Karpas-422 (cell line): ENCODE data around the gene LTO1. TPM values are rescaled to one million over a fixed set of nuclear protein-coding genes. Genes with fewer than 3 reads are reported as not detected.

ENCODE experiments used
- DNase-seq: peaks from one replicate; pipeline ENCODE4 v3.0.0-alpha.2; 2015
- H2AFZ ChIP-seq: fragments of 200-600 bp; sonication (generic); 2 replicates; pipeline ENCODE4 v1.6.1; 2014; ENCODE audit warnings: antibody characterized with exemption, low read length, mixed read lengths
- H3K27ac ChIP-seq: fragments of 200-600 bp; sonication (generic); 2 replicates; pipeline ENCODE4 v1.5.1; 2014; ENCODE audit warnings: mild to moderate bottlenecking, low read length, moderate library complexity
- H3K27me3 ChIP-seq: fragments of 200-600 bp; sonication (generic); 2 replicates; pipeline ENCODE4 v1.6.1; 2014; ENCODE audit warnings: low read length, mixed read lengths
- H3K36me3 ChIP-seq: fragments of 200-600 bp; sonication (generic); 2 replicates; pipeline ENCODE4 v1.6.1; 2014; ENCODE audit warnings: low read length, mixed read lengths; ENCODE audit not compliant: insufficient read depth
- H3K4me1 ChIP-seq: fragments of 200-600 bp; sonication (generic); 2 replicates; pipeline ENCODE4 v1.6.1; 2014; ENCODE audit warnings: mild to moderate bottlenecking, low read length, mixed read lengths
- H3K4me2 ChIP-seq: fragments of 200-600 bp; sonication (generic); 2 replicates; pipeline ENCODE4 v1.6.1; 2014; ENCODE audit warnings: low read length, low read depth, mild to moderate bottlenecking; ENCODE audit not compliant: poor library complexity, severe bottlenecking
- H3K4me3 ChIP-seq: fragments of 200-600 bp; sonication (generic); 2 replicates; pipeline ENCODE4 v1.5.1; 2014; ENCODE audit warnings: mild to moderate bottlenecking, antibody characterized with exemption, low read length, mixed read lengths
- H3K79me2 ChIP-seq: fragments of 200-600 bp; sonication (generic); 2 replicates; pipeline ENCODE4 v1.6.1; 2014; ENCODE audit warnings: mild to moderate bottlenecking, low read length, mixed read lengths
- H3K9ac ChIP-seq: fragments of 200-600 bp; sonication (generic); 2 replicates; pipeline ENCODE4 v1.6.0; 2014; ENCODE audit warnings: low read length
- H3K9me2 ChIP-seq: fragments of 200-600 bp; sonication (generic), shearing (Covaris generic); replicated peaks from 2 replicates; pipeline ENCODE4 v1.6.0; 2014; ENCODE audit warnings: mild to moderate bottlenecking, low read length, moderate library complexity; ENCODE audit not compliant: insufficient read depth
- H3K9me3 ChIP-seq: fragments of 300-700, 200-600 bp; sonication (generic); 2 replicates; pipeline ENCODE4 v1.6.1; 2014; ENCODE audit warnings: low read length, mixed read lengths
- H4K20me1 ChIP-seq: fragments of 200-600 bp; sonication (generic); 2 replicates; pipeline ENCODE4 v1.6.1; 2014; ENCODE audit warnings: mild to moderate bottlenecking, antibody characterized with exemption, low read length, low read depth; ENCODE audit not compliant: insufficient read depth
- total RNA-seq: library from RNA; depleted of rRNA; stranded (reverse); fragments of >200 nt; shearing (Covaris generic); gene quantifications from 2 replicates; pipeline ENCODE4 v1.2.3, GENCODE V29; 2014; ENCODE audit warnings: low replicate concordance

Gene LTO1
- total RNA-seq, 1 experiment from 2014 or later: 26.2 TPM

- H3K4me1 ChIP-seq: peaks cover 10% of the 10 kb centered on the region
- no peaks in the 10 kb centered on the region for H3K9me2 ChIP-seq
- no peak overlapping the region for H3K9ac ChIP-seq
- H3K4me3 ChIP-seq: no peak overlapping the region
- peaks cover 3% of the 10 kb centered on the region; the same call in 1 of the 2 replicates for H4K20me1 ChIP-seq
- H2AFZ ChIP-seq: no peak overlapping the region
- H3K79me2 ChIP-seq: no peaks in the 10 kb centered on the region
- no peaks in the 10 kb centered on the region for H3K27me3 ChIP-seq
- no peak for DNase-seq
- no peak overlapping the region for H3K4me2 ChIP-seq
- no peaks in the 10 kb centered on the region for H3K9me3 ChIP-seq
- no peaks in the 10 kb centered on the region for H3K36me3 ChIP-seq
- H3K27ac ChIP-seq: no peak overlapping the region
Measured at GRCh38 chr11:69703453-69703767, 28.3 kb upstream of the LTO1 start.

GRCh38 chr11:69702769-69703452 lies 27.8 kb upstream of the LTO1 start:
- Histone ChIP-seq H3K4me1 (peaks cover 10% of the 10 kb centered on the region), H3K27ac (no peak overlapping the region), H3K27me3 (no peaks in the 10 kb centered on the region), H3K4me2 (no peak overlapping the region), H3K36me3 (no peaks in the 10 kb centered on the region), H3K9me3 (no peaks in the 10 kb centered on the region), H3K9me2 (no peaks in the 10 kb centered on the region), H3K4me3 (no peak overlapping the region), H4K20me1 (peaks cover 3% of the 10 kb centered on the region; the same call in 1 of the 2 replicates), H2AFZ (no peak overlapping the region), H3K79me2 (no peaks in the 10 kb centered on the region), H3K9ac (no peak overlapping the region)
- no peak for DNase-seq

- Histone ChIP-seq H3K79me2 (no peaks in the 10 kb centered on the region), H3K9ac (no peak overlapping the region), H2AFZ (no peak overlapping the region), H3K27ac (no peak overlapping the region), H3K27me3 (no peaks in the 10 kb centered on the region), H4K20me1 (peaks cover 3% of the 10 kb centered on the region; the same call in 1 of the 2 replicates), H3K9me2 (no peaks in the 10 kb centered on the region), H3K36me3 (no peaks in the 10 kb centered on the region), H3K4me1 (peaks cover 10% of the 10 kb centered on the region), H3K4me2 (no peak overlapping the region), H3K9me3 (no peaks in the 10 kb centered on the region), H3K4me3 (no peak overlapping the region)
- DNase-seq: no peak
Measured at GRCh38 chr11:69702239-69702691, 27.1 kb upstream of the LTO1 start.

- H3K36me3 ChIP-seq: no peaks in the 10 kb centered on the region
- H3K4me1 ChIP-seq: peaks cover 7% of the 10 kb centered on the region
- H3K4me3 ChIP-seq: no peak overlapping the region
- H3K27ac ChIP-seq: no peak overlapping the region
- H3K4me2 ChIP-seq: no peak overlapping the region
- no peaks in the 10 kb centered on the region for H3K9me3 ChIP-seq
- H3K9me2 ChIP-seq: no peaks in the 10 kb centered on the region
- H3K79me2 ChIP-seq: no peaks in the 10 kb centered on the region
- no peak overlapping the region for H2AFZ ChIP-seq
- no peaks in the 10 kb centered on the region for H3K27me3 ChIP-seq
- peaks cover 3% of the 10 kb centered on the region; the same call in 1 of the 2 replicates for H4K20me1 ChIP-seq
- H3K9ac ChIP-seq: no peak overlapping the region
- DNase-seq: no peak
Measured at GRCh38 chr11:69700278-69701140, 25.4 kb upstream of the LTO1 start.

GRCh38 chr11:69699213-69699612 lies 24.1 kb upstream of the LTO1 start:
- DNase-seq: peak; percentile 70
- no peak overlapping the region for H3K9ac ChIP-seq
- H4K20me1 ChIP-seq: peaks cover 3% of the 10 kb centered on the region; the same call in 1 of the 2 replicates

GRCh38 chr11:69698362-69698761 lies 23.2 kb upstream of the LTO1 start:
- no peak overlapping the region for H3K4me2 ChIP-seq
- no peaks in the 10 kb centered on the region for H3K79me2 ChIP-seq
- no peaks in the 10 kb centered on the region for H3K36me3 ChIP-seq
- H3K9me2 ChIP-seq: no peaks in the 10 kb centered on the region
- no peak overlapping the region for H3K4me3 ChIP-seq
- H3K27ac ChIP-seq: no peak overlapping the region
- H2AFZ ChIP-seq: no peak overlapping the region
- peaks cover 3% of the 10 kb centered on the region; the same call in 1 of the 2 replicates for H4K20me1 ChIP-seq
- no peak for DNase-seq
- peaks cover 7% of the 10 kb centered on the region for H3K4me1 ChIP-seq
- no peaks in the 10 kb centered on the region for H3K27me3 ChIP-seq
- H3K9ac ChIP-seq: no peak overlapping the region
- H3K9me3 ChIP-seq: no peaks in the 10 kb centered on the region

More at GRCh38 chr11:69699213-69699612, 24.1 kb upstream of the LTO1 start:
- Histone ChIP-seq H3K4me2 (no peak overlapping the region), H3K27me3 (no peaks in the 10 kb centered on the region), H3K4me1 (peaks cover 7% of the 10 kb centered on the region), H3K4me3 (no peak overlapping the region), H2AFZ (no peak overlapping the region), H3K9me3 (no peaks in the 10 kb centered on the region), H3K36me3 (no peaks in the 10 kb centered on the region), H3K9me2 (no peaks in the 10 kb centered on the region), H3K79me2 (no peaks in the 10 kb centered on the region), H3K27ac (no peak overlapping the region)

- Histone ChIP-seq H3K4me2 (no peak overlapping the region), H2AFZ (no peak overlapping the region), H3K4me3 (no peak overlapping the region), H3K9me3 (no peaks in the 10 kb centered on the region), H3K4me1 (peaks cover 7% of the 10 kb centered on the region), H3K36me3 (no peaks in the 10 kb centered on the region), H3K27ac (no peak overlapping the region), H4K20me1 (peaks cover 3% of the 10 kb centered on the region; the same call in 1 of the 2 replicates), H3K27me3 (no peaks in the 10 kb centered on the region), H3K79me2 (no peaks in the 10 kb centered on the region), H3K9me2 (no peaks in the 10 kb centered on the region), H3K9ac (no peak overlapping the region)
- DNase-seq: no peak
Measured at GRCh38 chr11:69697861-69698260, 22.7 kb upstream of the LTO1 start.

- no peak overlapping the region for H3K4me2 ChIP-seq
- peaks cover 7% of the 10 kb centered on the region for H3K4me1 ChIP-seq
- H3K9me3 ChIP-seq: no peaks in the 10 kb centered on the region
- no peaks in the 10 kb centered on the region for H3K27me3 ChIP-seq
- no peaks in the 10 kb centered on the region for H3K79me2 ChIP-seq
- no peaks in the 10 kb centered on the region for H3K9me2 ChIP-seq
- H2AFZ ChIP-seq: no peak overlapping the region
- H3K27ac ChIP-seq: no peak overlapping the region
- no peak overlapping the region for H3K4me3 ChIP-seq
- no peak overlapping the region for H3K9ac ChIP-seq
- H3K36me3 ChIP-seq: no peaks in the 10 kb centered on the region
- DNase-seq: no peak
- peaks cover 3% of the 10 kb centered on the region; the same call in 1 of the 2 replicates for H4K20me1 ChIP-seq
Measured at GRCh38 chr11:69697469-69697843, 22.3 kb upstream of the LTO1 start.
